NCI-H187 treated with DMSO at 0.1 percent for 48 hours (cell line): ENCODE data around the gene DEXI.
A peak's percentile ranks its signal among the peaks of the same experiment; 100 is the strongest.

ENCODE experiments used
- DNase-seq: peaks from one replicate; lab custom pipeline; 2025; lab: John Stamatoyannopoulos, UW

Gene DEXI

DNA sequence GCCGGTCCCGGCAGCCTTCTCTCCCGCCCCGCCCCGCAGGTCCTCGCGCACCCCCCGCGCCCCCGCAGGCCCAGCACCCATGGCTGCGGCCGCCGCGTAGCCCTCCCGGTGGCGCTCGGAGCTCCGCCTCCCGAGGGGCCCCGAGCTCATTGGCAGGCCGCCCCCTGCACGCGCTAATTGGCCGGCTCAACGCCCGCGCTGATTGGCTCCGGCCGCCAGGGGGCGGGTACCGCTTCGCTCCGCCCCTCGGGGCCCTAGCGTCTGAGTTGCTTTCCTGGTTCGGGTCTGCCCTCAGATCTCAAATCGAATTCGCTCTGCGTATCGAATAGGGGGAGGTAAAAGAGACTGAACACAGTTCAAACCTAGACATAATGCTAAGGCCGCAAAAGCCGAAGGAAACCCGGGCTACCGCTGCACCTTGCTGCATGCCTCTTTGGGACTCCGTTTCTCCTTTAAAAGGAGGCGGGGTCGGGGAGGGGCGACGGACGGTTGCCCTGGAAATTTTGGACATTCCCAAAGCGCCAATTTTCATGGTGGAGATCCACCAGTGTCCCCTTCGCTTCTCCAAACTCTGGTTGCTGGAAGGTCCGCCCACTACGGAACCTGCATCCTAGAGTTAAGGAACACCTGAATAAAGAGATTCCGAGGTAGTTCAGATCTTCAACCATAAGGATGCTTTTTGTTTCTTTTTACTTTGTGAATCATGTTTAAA is at the start of gene DEXI:
DEXI (minus strand) TSS at position 117 of the 712 bp plus-strand sequence. CDS start 463 bp downstream, outside the sequence.
- no peak for DNase-seq

DNA sequence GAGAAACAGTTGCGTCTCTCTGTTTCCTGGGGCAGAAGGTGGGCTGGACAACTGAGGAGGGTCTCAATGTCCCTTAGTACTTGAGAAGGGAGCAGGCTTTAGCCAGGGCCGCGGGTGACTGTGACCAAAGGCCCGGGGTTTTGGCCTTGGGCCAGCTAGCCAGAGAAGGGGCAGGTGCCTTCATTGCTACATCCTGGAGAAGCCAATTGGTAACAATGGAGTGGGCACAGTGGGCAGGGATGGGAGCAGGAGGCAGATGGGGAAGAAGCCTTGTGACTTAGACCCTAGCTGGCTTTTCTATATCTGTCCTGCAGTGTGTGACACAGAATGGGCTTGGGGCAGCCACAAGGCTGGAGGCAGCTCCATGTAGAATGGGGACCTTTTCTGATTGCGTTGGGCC is 48.1 kb upstream of the DEXI start:
- no peak for DNase-seq

DNA sequence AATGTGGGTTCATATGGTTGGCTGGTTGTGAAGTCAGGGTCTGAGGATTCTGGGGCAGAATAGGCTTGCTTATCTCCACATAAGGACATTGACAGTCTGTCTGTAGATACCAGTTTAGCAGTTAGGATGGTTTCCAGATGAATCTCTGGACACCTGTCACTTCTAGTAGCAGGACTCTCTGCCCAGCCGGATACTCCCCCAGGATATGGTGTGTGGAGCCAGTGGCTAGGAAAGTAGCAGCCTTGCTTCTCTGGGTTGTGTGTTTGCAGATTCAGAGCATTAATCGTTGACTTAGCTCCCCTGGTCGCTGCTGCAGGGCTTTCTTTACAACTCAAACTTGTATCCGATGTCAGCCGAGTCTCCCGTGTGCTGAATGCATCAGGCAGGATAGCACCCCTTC is 47.3 kb upstream of the DEXI start:
- no peak for DNase-seq

DNA sequence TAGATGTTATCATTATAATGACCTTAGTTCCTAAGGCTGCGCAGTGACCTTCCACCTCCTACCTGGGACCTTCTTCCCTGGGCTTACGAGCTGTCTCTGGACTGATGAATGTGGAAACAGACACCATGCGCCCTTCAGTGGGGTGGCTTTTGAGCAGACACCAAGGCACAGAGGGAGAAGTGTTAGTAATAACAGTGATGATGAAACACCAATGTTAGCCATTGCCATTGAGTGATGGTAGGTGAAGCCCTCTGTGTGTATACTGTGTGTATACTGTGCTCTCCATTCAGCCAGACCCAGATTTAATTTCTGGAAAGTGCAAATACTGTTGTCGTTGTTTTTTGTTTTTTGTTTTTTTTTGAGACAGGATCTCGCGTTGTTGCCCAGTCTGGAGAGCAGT is 46.6 kb upstream of the DEXI start:
- DNase-seq, result no peak

DNA sequence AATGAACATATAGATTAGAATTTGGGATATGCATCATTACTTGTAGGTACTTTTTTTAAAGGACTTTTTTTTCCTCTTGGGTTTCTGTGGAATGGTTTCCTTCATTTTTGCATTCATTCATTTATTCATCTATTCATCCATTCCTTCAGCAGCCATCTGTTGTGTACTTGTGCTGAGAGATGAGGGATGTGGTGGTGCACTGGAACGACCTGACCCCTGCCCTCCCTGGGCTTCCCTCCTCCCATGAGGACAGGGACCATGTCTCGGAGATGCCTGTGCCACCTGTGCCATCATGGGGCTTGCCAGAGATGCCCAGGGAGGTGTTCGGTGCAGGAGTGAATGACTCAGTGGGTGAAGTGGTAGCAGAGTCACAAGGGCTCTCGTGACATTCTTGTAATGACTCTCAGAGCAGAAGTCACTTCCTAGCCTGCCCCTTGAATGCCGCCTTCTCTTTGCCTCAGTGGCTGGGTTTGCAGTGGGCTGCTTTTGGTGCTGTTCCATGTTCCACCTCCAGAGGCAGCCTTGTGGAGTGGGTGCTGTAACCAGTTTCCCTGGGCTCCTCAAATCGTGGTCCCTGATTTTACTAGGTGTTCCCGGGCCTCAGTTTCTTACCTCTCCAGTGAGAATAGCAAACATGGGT is 46.0 kb upstream of the DEXI start:
- no peak for DNase-seq

DNA sequence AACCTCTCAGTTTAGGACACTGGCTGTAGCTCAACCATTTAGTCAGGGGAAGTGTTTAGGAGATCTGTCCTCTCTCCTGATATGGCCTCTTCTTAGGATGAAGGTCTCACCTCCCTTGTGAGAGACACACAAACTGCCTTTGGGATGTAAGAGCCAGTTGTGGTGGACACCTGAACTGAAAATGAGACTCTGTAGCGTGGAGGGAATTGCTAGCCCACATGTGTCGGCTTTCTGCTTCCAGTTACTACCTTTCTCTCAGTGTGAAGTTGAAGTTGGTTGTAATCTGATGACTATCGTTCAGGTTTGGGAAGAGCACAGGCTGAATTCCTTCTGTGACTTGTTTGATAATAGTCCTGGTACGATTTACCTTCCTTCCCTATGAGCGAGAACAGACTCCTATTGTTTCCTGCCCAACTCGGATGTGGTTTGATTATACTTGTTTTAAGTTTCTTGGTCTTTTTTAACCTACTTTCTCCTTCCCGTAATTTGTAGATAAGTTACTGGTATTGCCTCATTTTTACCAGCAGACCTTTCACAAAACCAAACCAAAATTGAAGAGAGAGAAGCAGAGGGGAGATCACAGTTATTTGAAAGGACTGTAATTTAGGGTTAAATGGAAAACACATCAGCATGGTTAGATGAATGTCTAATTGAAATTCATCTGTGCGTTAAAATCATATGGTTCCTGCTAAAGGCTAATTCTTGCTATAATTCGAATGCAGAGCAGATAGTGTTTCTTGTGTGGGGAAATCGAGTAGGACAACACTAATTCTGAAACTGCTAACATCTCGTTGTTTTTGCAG is 45.3 kb upstream of the DEXI start:
- DNase-seq, result no peak

DNA sequence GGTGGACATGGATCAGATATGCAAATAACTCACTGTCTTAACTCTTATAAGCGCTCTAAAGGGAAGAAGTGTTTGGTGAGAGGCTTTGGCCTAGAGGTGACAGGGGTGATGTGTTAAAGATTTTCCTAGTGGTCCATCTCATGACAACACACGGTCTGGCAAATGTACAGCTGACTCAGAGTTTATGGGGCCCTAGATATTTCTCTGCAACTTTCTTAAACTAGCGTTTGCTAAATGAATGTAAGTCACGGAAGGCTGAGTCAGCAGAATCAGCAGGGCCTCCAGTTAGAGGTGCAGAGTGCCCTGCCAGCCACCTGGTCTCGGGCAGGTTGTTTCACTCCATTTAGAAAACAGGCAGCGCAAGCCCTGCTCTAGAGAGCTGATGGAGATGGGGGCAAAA is 42.2 kb upstream of the DEXI start:
- no peak for DNase-seq

DNA sequence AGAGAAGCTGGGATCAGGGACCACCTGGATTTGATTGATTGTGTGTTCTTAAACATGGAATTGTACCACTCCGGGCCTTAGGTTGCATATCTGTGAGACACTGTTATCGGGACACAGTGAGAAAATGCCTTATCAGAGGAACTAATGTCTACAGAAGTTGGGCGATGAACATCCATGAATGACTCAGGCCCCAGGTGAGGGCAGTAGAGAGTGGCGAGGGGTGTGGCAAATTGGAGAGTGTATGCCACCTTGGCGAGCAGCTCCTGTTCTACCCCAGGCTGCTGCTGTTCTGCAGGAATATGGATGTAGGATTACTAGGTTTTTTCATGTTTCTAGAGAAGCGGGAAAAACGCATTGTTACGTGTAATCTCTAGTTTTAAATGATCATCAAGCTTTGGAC is 40.9 kb upstream of the DEXI start:
- no peak for DNase-seq

DNA sequence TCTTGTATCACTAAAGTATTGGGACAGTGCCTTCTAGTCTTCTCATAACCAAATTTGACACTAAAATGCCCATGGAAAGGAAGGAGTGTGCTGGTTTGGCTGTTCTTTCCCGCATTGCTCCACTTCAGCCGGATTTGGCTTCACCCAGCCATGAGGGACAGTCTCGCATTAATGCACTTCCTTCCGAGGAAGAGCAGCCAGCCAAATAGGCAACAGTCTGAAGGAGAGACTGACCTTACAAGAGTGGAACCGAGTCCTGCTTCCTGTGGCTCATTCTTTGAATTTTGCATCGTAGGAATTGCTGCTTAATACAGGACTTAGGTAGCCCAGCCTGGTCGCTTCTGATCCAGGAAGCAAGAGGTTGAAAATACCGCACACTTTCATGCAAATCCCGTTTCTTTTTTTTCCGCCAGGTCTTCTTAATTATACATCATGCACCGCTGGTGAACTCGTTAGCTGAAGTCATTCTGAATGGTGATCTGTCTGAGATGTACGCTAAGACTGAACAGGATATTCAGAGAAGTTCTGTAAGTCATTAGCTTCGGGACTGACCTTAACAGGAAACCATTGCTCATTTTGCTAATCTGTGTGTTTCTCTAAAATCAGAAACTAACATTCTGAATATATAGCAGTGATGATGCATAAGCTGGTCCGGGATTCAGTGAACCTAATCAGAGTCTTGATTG is 40.3 kb upstream of the DEXI start:
- no peak for DNase-seq

DNA sequence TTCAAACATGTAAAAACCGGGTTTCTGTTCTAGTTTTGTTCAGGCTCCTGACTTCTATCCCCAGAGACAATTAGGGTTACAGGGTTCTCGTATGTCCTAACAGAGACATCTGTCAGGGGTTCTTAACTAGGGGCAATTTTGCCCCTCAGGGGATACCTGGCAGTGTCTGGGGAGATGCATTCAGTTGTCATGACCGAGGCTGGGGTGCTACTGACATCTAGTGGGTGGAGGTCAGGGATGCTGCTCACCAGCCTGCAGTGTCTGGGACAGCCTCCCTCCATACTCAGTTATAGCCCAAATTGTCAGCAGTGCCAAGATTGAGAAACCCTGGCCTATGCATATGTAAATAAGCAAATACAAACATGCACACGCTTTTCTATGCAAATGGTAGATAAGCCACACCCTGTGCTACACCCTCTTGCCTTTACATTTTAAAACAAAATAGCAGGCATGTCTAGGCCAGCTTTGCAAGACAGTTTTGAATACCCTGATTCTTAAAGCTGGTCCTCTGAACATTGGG is 39.5 kb upstream of the DEXI start:
- no peak for DNase-seq

DNA sequence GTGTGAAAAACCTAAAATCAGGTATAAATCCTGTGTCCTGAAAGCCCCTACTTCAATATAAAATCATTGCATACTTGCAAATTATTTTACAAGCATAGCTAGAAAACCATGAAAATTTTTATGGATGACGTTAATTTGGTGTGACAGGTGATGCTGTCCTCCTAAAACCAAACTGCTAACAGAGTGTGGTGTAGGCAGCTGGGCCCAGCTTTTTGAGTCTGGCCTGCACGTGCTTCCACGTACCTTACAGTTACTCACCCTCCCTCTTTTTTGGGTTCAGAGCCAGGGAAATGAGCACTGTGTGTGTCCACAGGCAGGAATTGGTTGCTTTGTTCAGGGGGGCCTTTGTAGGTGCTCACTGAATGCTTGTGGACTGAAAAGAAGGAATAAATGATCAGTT is 38.5 kb upstream of the DEXI start:
- DNase-seq, result no peak

DNA sequence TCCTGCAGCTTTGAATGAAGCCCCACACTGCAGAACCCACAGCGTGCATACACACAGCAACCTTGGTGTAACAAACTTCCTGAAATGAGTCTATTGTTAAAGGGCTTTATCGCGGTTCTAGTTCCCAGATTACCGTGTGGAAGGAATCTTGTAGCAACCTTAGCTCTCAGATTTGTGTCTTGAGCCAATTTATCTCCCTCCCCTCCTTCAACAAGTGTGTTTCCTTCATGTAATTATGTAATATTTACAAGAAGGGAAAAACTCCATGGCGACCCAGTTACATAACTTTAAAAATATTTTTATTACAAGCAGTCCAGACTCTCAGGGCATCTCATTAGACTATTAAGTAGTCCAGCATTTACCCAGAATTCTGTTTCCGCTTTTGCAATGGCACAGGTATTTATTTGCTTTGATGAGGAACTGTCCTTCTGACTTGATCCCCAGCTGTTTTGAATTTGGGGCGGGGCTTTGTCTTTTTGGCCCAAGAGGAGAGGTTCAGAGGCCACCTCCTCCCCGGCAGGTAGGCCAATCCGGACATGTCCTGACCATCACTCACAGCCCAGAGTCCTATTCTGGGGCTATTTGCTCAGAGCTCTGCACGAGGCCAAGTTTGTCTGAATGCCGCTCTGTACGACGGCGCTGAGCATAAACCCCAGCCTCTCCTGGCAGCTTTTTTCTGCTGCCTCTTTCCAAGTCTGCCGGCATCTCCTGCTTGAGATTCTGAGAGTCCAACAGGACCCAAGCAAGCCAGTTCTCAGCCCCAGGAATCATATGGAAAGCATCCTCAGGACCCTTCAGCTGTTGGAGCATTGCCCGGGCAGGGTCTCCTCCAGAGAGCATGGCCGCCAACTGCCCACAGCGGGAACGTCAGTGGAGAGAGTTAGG is 37.7 kb upstream of the DEXI start:
- no peak for DNase-seq

DNA sequence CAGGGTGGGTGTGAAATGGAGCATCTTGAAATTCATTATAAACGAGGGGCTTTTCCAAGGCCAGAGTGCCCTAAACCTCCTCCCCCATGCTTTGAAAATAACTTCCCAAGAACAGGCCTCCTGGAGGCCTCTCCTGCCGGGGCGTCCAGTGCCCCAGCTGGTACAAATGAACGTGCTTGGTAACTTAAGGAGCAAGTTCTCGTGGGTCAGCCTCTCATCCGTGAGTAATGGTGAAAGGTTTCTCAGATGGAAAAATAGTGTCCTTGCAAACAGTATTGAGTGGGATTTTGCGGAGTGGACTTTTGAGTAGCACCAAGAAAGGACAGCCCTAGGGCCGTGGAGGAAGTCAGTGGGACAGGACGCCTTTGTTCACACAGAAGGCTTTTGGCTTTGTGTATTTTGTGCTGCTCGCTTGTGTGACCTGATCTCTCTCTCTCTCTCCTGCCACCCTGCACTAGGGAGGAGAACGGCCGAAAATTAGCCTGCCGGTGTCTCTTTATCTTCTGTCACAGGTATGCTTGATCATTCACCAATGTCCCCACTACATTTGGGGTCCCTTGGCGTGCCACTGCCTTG is 36.7 kb upstream of the DEXI start:
- no peak for DNase-seq

DNA sequence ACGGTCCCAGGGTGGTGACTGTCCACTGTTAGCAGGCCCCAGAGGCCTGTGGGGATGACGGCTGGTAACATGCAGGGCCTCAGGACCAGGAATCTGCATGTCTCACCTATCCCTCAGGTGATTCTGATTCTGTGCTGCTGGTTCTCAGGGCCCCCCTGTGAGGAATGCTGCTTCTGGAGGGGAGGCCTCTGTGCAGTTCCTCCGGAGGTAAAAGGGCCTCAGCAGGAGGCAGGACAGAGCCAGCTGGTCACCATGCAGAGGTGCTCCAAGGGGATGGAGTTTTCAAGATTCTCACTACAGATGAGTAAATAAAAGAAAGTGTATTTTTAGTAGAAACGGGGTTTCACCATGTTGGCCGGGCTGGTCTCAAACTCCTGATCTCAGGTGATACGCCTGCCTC is 35.9 kb upstream of the DEXI start:
- DNase-seq, result no peak

DNA sequence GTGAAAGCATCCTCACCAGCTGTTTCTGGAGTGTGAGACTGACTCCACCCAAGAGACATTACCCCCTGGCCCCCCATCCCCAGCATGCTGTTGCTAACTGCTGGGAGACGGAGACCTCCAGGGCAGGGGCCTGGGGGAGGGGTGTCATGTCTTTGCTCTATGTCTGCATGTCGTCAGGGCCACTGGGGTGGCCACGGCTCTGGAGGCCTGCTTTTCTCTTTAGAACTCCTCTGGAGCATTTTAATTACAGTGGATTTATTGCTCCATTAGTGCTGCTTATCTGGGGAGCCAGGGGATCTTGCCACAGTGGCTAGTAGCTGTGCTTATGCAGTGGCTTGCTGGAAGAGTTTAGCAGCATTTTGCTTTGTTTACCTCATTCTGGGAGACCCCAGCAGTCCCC is 34.4 kb upstream of the DEXI start:
- DNase-seq, result no peak

DNA sequence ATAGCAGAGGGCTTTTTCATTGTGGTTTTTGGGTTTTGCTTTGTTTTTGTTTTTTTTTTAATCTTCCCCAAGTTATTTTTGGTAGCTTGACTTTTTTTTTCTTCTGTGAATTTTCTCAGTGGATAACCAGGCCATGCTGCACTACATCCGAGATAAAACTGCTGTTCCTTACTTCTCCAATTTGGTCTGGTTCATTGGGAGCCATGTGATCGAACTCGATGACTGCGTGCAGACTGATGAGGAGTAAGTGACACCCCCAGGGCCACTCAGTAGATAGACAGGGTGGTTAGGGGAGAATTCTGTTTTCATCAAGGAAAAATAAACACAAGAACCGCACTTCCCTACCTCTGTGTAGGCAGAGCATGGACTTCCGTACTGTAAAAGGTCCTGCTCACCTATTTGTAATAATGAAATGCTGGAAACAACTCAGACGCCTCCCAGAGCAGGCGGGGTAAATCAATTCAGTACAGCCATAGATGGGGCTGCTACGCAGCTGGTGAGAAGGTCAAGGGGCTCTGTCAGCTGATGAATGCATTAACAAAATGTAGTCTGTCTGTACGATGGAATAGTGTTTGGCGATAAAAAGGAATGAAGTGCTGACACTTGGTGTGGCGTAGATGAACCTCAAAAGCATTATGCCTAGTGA is 30.7 kb upstream of the DEXI start:
- DNase-seq, result no peak

DNA sequence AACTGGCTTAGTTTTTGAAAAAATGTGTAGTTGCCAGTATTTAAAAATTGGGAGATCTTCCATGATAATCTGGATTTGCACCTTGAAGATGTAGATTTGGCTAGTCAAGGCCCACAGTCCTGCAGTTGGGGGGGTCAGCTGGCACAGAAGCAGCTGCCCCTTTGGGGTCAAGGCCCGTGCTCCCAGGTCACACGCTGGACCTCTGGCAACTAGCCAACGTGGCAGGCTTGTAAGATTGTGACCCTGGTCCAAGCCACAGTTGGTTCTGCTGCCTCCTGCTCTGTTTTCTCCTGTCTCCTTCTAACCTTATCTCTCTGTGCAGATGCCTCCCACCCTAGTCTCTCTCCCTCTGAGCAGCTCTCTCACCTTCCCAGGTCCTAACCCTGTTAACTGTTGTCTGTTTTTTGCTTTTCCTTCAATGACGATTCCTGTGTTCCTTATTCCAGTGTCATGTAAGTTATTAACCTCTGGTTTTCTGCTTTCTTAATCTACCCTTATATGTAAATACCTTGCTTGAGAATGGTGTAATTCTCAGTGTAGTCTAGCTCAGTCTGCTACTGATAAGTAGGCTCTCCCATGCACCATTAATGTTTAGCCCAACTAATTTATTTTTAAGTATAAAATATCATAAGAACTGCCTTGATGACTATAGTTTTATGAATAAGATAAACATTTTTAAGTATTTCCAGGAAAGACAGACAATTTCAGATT is 30.0 kb upstream of the DEXI start:
- no peak for DNase-seq

DNA sequence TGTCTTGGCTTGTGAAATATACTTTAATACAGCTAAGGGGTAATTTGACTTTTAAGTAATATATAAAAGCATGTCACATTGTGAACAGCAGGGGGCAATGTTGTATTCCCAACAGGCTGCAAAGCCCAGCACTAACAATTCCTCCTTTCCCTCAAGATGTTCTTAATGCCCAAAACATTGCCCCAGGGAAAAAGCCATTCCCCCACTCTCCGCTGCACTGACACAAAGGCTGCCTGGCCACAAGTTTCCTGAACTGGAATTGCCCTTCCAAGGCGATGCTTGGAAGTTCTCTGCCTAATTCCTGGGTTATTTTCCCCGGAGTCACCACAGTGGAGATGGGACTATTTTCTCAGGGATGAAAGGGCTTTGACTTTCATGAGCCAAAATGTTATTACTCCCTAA is 29.3 kb upstream of the DEXI start:
- DNase-seq, result peak; percentile 28

DNA sequence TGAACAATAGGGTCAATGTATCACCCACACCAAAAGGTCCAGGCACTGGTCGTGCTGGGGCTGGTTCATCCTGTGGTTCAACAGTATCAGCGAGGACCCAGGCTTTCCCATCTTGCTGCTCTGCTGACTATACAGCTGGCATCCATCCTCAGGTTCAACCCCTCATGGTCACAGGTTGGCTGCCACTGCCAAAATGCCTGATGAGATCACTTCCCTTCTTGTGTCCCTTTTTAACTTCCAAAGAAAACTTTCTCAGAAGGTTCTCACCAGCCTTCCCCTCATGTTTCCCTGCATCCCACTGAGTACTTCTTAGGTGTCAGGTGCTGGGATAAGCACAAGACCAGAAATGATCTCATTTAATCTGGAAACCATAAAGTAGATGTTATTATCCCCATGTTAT is 27.8 kb upstream of the DEXI start:
- DNase-seq, result no peak

DNA sequence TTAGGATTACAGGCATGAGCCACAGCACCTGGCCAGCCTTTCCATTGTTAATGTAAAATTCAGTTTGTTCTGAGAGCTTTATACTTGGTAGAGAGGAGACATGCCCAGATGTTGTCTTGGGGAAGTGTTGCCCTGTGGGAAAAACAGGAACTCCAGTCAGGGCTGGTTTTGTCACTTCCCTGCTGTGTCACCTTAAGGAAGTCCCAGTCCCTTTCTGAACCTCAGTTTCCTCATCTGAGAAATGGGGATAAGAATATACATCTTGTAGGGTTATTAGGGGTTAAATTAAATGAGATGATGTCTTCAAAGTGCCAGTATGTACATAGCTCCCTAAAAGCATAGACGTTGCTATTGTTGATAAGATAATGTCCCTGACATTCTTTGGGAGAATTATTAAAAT is 27.3 kb upstream of the DEXI start:
- DNase-seq, result no peak
